HG03103 (cell line): Measurements from ENCODE around the gene USP48.
"Not testable (repeated sequence)": the region's sequence is repeated elsewhere in the genome, so short reads cannot be mapped to it uniquely, and the experiment has no call there.

Experiments
- ATAC-seq: cut with Tn5 transposase; IDR thresholded peaks from one replicate; pipeline ENCODE4 v1.9.1; 2021; ENCODE audit warnings: low read depth; ENCODE audit not compliant: unreplicated experiment

The USP48 gene

GRCh38 chr1:21705303-21705980 lies 77.5 kb downstream of the USP48 start:
- no peak for ATAC-seq

GRCh38 chr1:21704145-21704544 lies 78.8 kb downstream of the USP48 start:
- no peak for ATAC-seq

GRCh38 chr1:21703318-21703963 lies 79.5 kb downstream of the USP48 start:
- ATAC-seq, result no peak

GRCh38 chr1:21702780-21703179 lies 80.2 kb downstream of the USP48 start:
- no peak for ATAC-seq

GRCh38 chr1:21701401-21701800 lies 81.5 kb downstream of the USP48 start:
- no peak for ATAC-seq

GRCh38 chr1:21700094-21700493 lies 82.9 kb downstream of the USP48 start:
- ATAC-seq, result no peak

- no peak for ATAC-seq
Measured at GRCh38 chr1:21696931-21697330, 86.0 kb downstream of the USP48 start.

GRCh38 chr1:21693732-21694131 lies 89.2 kb downstream of the USP48 start:
- ATAC-seq, result no peak

- no peak for ATAC-seq
Measured at GRCh38 chr1:21691739-21692138, 91.2 kb downstream of the USP48 start.

- ATAC-seq, result no peak
Measured at GRCh38 chr1:21689661-21690372, 93.1 kb downstream of the USP48 start.

GRCh38 chr1:21687081-21687529 lies 95.8 kb downstream of the USP48 start:
- ATAC-seq, result no peak

GRCh38 chr1:21685946-21686678 lies 96.8 kb downstream of the USP48 start:
- no peak for ATAC-seq

- ATAC-seq, result no peak
Measured at GRCh38 chr1:21681426-21681825, 101.5 kb downstream of the USP48 start.

- ATAC-seq, result no peak
Measured at GRCh38 chr1:21680918-21681317, 102.0 kb downstream of the USP48 start.

GRCh38 chr1:21680381-21680780 lies 102.6 kb downstream of the USP48 start:
- ATAC-seq, result no peak

GRCh38 chr1:21677168-21677567 lies 105.8 kb downstream of the USP48 start:
- no peak for ATAC-seq

GRCh38 chr1:21674957-21675356 lies 108.0 kb downstream of the USP48 start:
- no peak for ATAC-seq

GRCh38 chr1:21673853-21674252 lies 109.1 kb downstream of the USP48 start:
- not testable (repeated sequence) for ATAC-seq

- no peak for ATAC-seq
Measured at GRCh38 chr1:21673277-21673780, 109.6 kb downstream of the USP48 start.

GRCh38 chr1:21672478-21673276 lies 110.3 kb downstream of the USP48 start:
- ATAC-seq, result no peak
